IPS-20b (cell line): Measurements from ENCODE around the gene PTP4A2.
"Not testable (repeated sequence)": the region's sequence is repeated elsewhere in the genome, so short reads cannot be mapped to it uniquely, and the experiment has no call there.

Experiments
- H3K27ac ChIP-seq: one replicate; pipeline ENCODE4 v1.5.1; 2013; ENCODE audit warnings: low read length
- H3K27me3 ChIP-seq: 2 replicates; pipeline ENCODE4 v1.6.1; 2013; ENCODE audit warnings: mild to moderate bottlenecking, low read length, inconsistent platforms; ENCODE audit not compliant: insufficient read depth
- H3K36me3 ChIP-seq: 2 replicates; pipeline ENCODE4 v1.6.1; 2013; ENCODE audit warnings: low read depth, mild to moderate bottlenecking, inconsistent platforms, low read length, moderate library complexity; ENCODE audit not compliant: insufficient read depth
- H3K4me1 ChIP-seq: 2 replicates; pipeline ENCODE4 v1.6.1; 2013; ENCODE audit warnings: mild to moderate bottlenecking, control low read depth, inconsistent platforms, low read length, moderate library complexity; ENCODE audit not compliant: insufficient read depth
- H3K4me3 ChIP-seq: 2 replicates; pipeline ENCODE4 v1.5.1; 2013; ENCODE audit warnings: mild to moderate bottlenecking, low read length, inconsistent platforms
- H3K9ac ChIP-seq: 2 replicates; pipeline ENCODE4 v1.6.1; 2013; ENCODE audit warnings: low read depth, mild to moderate bottlenecking, inconsistent platforms, low read length, moderate library complexity
- H3K9me3 ChIP-seq: 2 replicates; pipeline ENCODE4 v1.6.1; 2013; ENCODE audit warnings: mild to moderate bottlenecking, low read depth, low read length, inconsistent platforms; ENCODE audit not compliant: insufficient read depth

The PTP4A2 gene

GRCh38 chr1:31900790-31901189 is 37.4 kb downstream of the PTP4A2 start:
- no peaks in the 10 kb centered on the region for H3K4me1 ChIP-seq
- H3K27me3 ChIP-seq: no peaks in the 10 kb centered on the region
- peaks cover 2% of the 10 kb centered on the region; the same call in 1 of the 2 replicates for H3K9me3 ChIP-seq
- no peak overlapping the region for H3K4me3 ChIP-seq
- no peak overlapping the region for H3K27ac ChIP-seq
- H3K9ac ChIP-seq: no peak overlapping the region
- peaks cover 2% of the 10 kb centered on the region; the same call in 1 of the 2 replicates for H3K36me3 ChIP-seq

- H3K36me3 ChIP-seq: no peaks in the 10 kb centered on the region
- no peak overlapping the region for H3K27ac ChIP-seq
- H3K4me3 ChIP-seq: no peak overlapping the region
- no peak overlapping the region for H3K9ac ChIP-seq
- H3K9me3 ChIP-seq: peaks cover 2% of the 10 kb centered on the region; the same call in 1 of the 2 replicates
- no peaks in the 10 kb centered on the region for H3K4me1 ChIP-seq
- H3K27me3 ChIP-seq: no peaks in the 10 kb centered on the region
Measured at GRCh38 chr1:31897526-31898100, 40.6 kb downstream of the PTP4A2 start.

- H3K9ac ChIP-seq, H3K4me1 ChIP-seq, H3K27me3 ChIP-seq, H3K4me3 ChIP-seq, H3K9me3 ChIP-seq, H3K36me3 ChIP-seq, H3K27ac ChIP-seq: not testable (repeated sequence)
Measured at GRCh38 chr1:31895474-31896198, 42.5 kb downstream of the PTP4A2 start.

GRCh38 chr1:31891280-31891679 is 46.9 kb downstream of the PTP4A2 start:
- Histone ChIP-seq H3K9me3 (no peaks in the 10 kb centered on the region), H3K4me3 (no peak overlapping the region), H3K36me3 (no peaks in the 10 kb centered on the region), H3K4me1 (no peaks in the 10 kb centered on the region), H3K9ac (no peak overlapping the region), H3K27me3 (no peaks in the 10 kb centered on the region), H3K27ac (no peak overlapping the region)

GRCh38 chr1:31888291-31888690 is 49.9 kb downstream of the PTP4A2 start:
- Histone ChIP-seq H3K27me3 (no peaks in the 10 kb centered on the region), H3K4me1 (no peaks in the 10 kb centered on the region), H3K4me3 (no peak overlapping the region), H3K36me3 (no peaks in the 10 kb centered on the region), H3K27ac (no peak overlapping the region), H3K9me3 (no peaks in the 10 kb centered on the region), H3K9ac (no peak overlapping the region)

GRCh38 chr1:31886866-31887265 is 51.3 kb downstream of the PTP4A2 start:
- Histone ChIP-seq H3K9ac (no peak overlapping the region), H3K4me3 (no peak overlapping the region), H3K9me3 (no peaks in the 10 kb centered on the region), H3K27me3 (no peaks in the 10 kb centered on the region), H3K36me3 (no peaks in the 10 kb centered on the region), H3K27ac (no peak overlapping the region), H3K4me1 (no peaks in the 10 kb centered on the region)

GRCh38 chr1:31885851-31886250 is 52.3 kb downstream of the PTP4A2 start:
- Histone ChIP-seq H3K27me3 (no peaks in the 10 kb centered on the region), H3K4me1 (no peaks in the 10 kb centered on the region), H3K9ac (no peak overlapping the region), H3K36me3 (no peaks in the 10 kb centered on the region), H3K9me3 (no peaks in the 10 kb centered on the region), H3K4me3 (no peak overlapping the region), H3K27ac (no peak overlapping the region)

- Histone ChIP-seq H3K4me3 (no peak overlapping the region), H3K9ac (no peak overlapping the region)
Measured at GRCh38 chr1:31883357-31883942, 54.7 kb downstream of the PTP4A2 start.

GRCh38 chr1:31881688-31882000 is 56.5 kb downstream of the PTP4A2 start:
- no peaks in the 10 kb centered on the region for H3K9me3 ChIP-seq
- no peak overlapping the region for H3K27ac ChIP-seq
- no peak overlapping the region for H3K4me3 ChIP-seq
- no peaks in the 10 kb centered on the region for H3K27me3 ChIP-seq
- no peaks in the 10 kb centered on the region for H3K4me1 ChIP-seq
- no peaks in the 10 kb centered on the region for H3K36me3 ChIP-seq
- H3K9ac ChIP-seq: no peak overlapping the region

More at GRCh38 chr1:31883357-31883942, 54.7 kb downstream of the PTP4A2 start:
- Histone ChIP-seq H3K27me3 (no peaks in the 10 kb centered on the region), H3K27ac (no peak overlapping the region), H3K9me3 (no peaks in the 10 kb centered on the region), H3K36me3 (no peaks in the 10 kb centered on the region), H3K4me1 (no peaks in the 10 kb centered on the region)

GRCh38 chr1:31880957-31881687 is 57.0 kb downstream of the PTP4A2 start:
- Histone ChIP-seq H3K36me3 (no peaks in the 10 kb centered on the region), H3K4me3 (no peak overlapping the region)

GRCh38 chr1:31879981-31880608 is 58.1 kb downstream of the PTP4A2 start:
- Histone ChIP-seq H3K4me1 (no peaks in the 10 kb centered on the region), H3K4me3 (no peak overlapping the region), H3K27ac (no peak overlapping the region)

More at GRCh38 chr1:31880957-31881687, 57.0 kb downstream of the PTP4A2 start:
- H3K27me3 ChIP-seq: no peaks in the 10 kb centered on the region
- no peaks in the 10 kb centered on the region for H3K4me1 ChIP-seq
- H3K27ac ChIP-seq: no peak overlapping the region
- H3K9me3 ChIP-seq: no peaks in the 10 kb centered on the region
- H3K9ac ChIP-seq: no peak overlapping the region

More at GRCh38 chr1:31879981-31880608, 58.1 kb downstream of the PTP4A2 start:
- Histone ChIP-seq H3K9ac (no peak overlapping the region), H3K27me3 (no peaks in the 10 kb centered on the region), H3K36me3 (no peaks in the 10 kb centered on the region), H3K9me3 (no peaks in the 10 kb centered on the region)
